GM18873 (cell line): ENCODE data around the gene ZFYVE9.

ENCODE experiments used
- ATAC-seq: cut with Tn5 transposase; IDR thresholded peaks from one replicate; pipeline ENCODE4 v1.9.1; 2021; ENCODE audit warnings: mild to moderate bottlenecking, moderate library complexity, moderate number of reproducible peaks; ENCODE audit not compliant: unreplicated experiment, low FRiP score

The ZFYVE9 gene

GRCh38 chr1:52332411-52332810 lies 190.5 kb downstream of the ZFYVE9 start:
- no peak for ATAC-seq

- ATAC-seq = no peak
These were observed 193.1 kb downstream of the ZFYVE9 start for GRCh38 chr1:52334906-52335528.

- no peak for ATAC-seq
These were observed 195.6 kb downstream of the ZFYVE9 start for GRCh38 chr1:52337439-52337838.

GRCh38 chr1:52341655-52342260 lies 199.9 kb downstream of the ZFYVE9 start:
- no peak for ATAC-seq

- ATAC-seq = no peak
These were observed 202.1 kb downstream of the ZFYVE9 start for GRCh38 chr1:52343979-52344378.

DNA sequence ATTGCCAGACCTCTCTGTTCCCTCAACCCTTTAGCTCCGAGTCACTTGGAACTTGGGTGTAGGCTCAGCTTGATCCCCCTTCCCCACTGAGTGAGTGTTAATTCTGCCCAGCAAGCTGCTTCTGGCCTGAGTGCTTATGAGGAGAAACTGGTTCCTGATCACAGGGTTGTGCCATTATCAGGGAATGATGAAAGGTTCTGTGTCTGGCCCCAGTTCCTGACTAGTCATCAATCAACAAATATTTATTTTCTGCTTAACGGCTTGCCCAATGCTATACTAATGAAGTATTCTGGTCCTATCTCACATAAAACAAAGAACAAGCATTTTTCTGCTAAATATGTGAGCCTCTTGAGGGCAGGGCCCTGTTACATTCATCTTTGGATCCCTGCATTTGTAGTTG lies 203.4 kb downstream of the ZFYVE9 start:
- no peak for ATAC-seq

GRCh38 chr1:52346653-52347052 lies 204.8 kb downstream of the ZFYVE9 start:
- ATAC-seq = no peak

- no peak for ATAC-seq
These were observed 206.9 kb downstream of the ZFYVE9 start for GRCh38 chr1:52348704-52349300.

DNA sequence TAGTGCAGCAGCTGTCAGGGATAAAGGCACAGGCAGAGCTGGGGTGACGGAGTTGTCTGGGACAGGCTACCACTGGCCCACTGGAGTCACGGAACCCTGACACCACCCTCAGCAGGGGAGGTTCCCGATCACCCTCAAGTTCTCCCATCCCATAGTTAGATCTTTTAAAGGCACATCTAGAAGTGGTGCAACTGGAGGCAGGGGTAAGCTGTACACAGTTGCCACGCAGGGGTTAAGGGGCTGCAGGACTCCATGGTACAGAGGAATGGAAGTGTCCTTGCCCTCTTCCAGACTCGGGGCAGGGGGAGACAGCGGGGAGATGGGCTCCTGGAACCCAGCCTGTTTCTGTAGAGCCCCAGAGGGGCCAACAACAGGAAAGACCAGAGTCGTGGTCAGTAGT lies 210.8 kb downstream of the ZFYVE9 start:
- no peak for ATAC-seq

DNA sequence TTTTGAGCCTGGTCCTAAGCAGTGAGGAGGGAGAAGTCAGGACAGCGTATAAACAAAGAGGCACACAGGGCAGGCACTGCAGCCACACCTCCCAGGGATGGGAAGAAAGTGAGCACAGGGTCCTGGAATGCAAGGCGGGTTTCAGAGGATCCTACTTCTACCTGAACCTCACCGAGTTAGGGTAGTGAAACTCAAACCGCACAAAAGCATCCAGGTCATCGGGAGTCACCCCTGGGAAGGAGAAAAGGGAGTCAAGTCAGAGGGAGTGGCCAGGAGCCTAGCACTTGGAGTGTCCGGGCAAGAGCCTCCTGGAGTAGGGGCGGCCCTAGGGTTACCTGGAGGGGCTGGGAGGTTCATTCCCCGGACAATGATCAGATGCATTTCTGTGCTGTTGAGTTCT lies 213.5 kb downstream of the ZFYVE9 start:
- ATAC-seq = no peak

DNA sequence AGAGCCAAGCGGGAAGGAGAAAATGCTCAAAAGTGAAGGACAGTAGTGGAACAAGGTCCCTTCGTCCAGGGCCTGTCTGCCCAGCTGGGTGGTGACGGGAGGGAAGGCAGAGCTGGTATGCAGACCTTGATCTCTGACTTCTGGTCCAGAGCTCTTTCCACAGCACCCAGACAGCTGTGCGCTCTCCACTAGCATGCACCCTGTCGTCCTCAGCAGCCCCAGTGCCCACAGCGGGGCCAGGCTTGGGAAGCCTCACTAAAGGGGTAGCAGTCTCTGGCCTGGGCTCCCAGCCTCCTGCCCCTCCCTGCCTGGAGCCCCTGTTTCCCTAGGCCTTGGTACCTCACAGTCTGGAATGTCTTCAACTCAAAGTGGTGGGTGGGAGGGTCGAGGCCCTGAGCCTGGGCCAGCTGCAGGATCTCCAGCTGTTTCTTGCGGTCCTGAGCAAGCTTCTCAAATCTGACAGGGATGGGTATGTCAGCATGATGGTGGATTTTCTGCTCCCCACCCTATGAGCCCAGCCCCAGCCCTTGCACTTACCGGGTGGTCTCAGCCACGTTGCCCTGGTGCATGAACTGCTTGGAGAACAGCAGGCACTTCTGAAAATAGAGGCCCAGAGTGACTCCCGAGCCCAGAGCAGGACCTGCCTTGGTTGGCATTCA lies 214.1 kb downstream of the ZFYVE9 start:
- no peak for ATAC-seq

GRCh38 chr1:52356818-52357355 lies 215.0 kb downstream of the ZFYVE9 start:
- no peak for ATAC-seq

GRCh38 chr1:52357397-52357796 lies 215.5 kb downstream of the ZFYVE9 start:
- ATAC-seq = no peak

DNA sequence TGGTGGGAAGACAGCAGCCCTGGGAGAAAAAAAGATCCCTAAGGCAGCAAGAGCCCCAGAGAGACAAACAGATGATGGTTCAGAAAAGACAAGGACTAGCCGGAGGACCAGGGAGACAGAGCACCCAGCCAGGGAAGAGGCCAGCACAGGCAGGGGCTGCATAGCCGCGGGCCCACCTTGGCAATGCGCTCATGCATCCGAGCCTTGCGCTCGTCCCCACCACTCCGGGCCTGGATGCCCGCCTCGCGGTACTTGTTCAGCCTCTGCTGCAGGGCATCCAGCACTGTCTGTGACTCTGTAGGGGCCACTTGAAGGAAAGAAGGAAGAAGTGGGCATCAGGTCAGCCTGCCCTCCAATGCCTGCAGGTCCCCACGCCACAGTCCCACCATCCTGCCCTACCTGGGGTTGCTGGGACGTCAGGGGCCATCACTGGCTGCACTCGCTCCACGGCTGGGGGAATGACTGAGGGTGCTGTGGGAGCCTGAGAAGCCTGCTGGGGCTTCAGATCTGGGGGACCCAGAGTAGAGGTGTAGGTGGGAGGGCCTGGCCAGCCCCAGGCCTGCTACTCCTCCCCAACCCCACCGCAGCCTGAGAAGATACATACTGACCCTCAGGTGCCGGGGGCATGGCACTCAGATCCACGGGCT lies 217.1 kb downstream of the ZFYVE9 start:
- no peak for ATAC-seq

GRCh38 chr1:52359676-52360594 lies 218.0 kb downstream of the ZFYVE9 start:
- ATAC-seq = no peak

DNA sequence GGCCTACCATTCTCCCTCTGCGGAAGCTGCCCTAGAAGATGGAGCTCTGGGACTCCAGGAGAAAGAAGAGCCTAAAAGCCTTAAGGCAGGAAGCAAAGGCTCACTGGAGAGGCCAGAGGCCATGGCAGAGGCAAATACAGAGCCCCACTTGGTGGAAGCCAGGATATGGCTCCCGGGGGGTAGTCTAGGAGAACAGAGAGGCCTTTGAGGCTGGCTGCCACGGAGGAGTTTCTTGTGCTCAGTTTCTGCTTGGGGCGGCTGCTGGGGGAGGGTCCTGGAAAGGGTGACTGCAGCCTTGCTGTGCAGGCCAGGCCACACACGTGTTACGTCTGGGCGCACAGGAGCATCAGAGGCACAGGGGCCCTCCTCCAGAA lies 218.7 kb downstream of the ZFYVE9 start:
- no peak for ATAC-seq

DNA sequence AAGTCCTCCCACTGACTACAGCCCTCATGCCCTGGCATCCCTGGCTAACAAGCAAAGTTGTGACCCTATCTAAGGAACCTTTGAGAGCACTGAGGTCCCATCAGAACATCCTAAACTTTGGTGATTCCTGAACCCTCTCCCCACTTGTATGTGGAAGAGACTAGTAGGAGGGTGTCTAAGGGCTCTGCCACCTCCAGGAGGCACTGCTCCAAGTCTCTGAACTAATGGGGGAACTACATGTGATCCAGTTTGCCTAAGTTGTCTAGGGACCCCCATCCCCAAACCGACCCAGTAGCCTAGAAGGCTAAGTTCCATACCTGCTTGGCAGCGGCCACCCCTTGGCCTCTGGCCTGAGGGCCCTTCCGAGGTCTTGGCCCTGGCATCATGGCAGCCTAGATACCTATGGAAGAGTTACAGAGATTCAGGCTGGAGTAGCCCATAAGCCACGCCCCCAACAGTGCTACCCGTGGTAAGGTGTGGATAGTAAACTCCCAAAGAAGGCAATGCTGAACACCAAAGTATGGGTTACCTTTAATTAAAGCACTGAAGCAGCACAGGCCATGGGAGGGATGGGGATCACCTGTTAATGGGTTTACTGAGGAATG lies 222.4 kb downstream of the ZFYVE9 start:
- no peak for ATAC-seq

GRCh38 chr1:52365071-52365745 lies 223.3 kb downstream of the ZFYVE9 start:
- no peak for ATAC-seq
